CD4-positive, alpha-beta T cell treated with Interleukin-4 for 1 hour (primary cell): Measurements from ENCODE around the gene COX4I1.
A peak's percentile ranks its signal among the peaks of the same experiment; 100 is the strongest.
"Not testable (repeated sequence)": the region's sequence is repeated elsewhere in the genome, so short reads cannot be mapped to it uniquely, and the experiment has no call there.

Experiments
- DNase-seq, 2 donors: peaks; one replicate each; pipeline ENCODE4 v3.0.0-alpha.2; 2020 to 2022

Gene COX4I1

DNA sequence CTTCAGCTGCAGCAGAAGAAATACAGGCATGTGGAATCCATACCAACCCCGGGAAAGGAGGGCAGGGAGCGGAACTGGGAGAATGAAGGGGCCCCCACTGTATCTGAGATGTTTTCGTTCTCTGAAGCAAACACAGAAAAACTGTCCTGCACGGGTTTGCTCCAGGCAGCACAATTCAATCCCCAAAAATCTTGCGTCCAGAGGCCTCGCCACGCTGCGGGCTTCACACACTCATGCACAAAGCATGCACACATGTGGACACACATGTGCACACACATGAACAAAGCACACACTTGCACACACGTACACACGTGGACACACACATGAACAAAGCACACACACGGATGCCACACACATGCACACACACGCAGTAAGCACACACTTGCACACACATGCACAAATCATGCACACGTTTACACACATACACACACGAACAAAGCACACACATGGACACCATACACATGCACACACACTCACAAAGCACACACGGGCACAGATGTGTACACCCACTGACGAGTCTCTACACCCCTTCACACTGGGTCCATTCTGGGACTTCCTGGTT, 27.3 kb downstream of the COX4I1 start:
- DNase-seq, result no peak

DNA sequence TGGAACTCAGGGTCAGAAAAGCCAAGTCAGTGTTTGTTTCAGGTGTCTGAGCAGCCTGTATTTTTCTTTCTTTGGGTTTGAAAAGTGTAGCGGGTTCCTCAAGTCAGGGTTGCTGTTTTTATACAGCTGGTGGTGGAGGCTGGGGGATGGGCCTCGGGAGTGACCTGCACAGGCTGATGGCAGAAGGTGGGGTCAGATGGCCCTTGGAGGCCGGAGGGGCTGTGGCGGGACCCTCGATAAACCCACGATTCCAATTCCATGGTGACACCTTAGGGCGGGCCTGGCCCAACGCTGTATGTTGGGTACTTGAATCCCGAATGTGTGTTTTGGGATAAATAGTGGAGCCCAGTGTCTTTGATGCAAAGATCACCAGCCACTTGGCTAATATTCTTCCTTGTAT, 28.7 kb downstream of the COX4I1 start:
- no peak for DNase-seq

DNA sequence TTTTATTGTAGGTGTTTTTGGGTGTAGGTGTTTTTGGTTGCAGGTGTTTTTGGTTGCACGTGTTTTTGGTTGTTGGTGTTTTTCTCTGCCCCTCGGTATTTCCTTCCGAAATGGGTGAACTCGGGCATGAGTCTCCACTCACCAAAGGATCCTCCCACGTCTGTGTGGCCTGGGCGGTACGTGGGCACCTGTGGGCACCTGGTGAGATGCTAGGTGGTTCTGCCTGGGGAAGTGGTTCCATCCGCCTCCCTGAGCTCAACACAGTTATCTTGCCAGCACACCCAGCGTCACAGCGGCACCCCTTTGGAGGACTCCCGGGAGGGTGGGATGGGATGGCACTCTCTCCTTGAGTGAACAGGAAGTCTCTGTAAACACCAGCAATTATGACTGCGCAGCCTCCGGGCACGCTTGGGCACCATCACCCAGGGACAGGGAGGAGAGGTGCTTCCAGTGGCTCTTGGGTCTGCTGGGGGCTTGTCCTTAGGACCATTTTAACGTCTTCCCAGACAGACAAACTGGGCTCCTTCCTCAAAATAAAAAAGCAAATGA, 29.8 kb downstream of the COX4I1 start:
- DNase-seq, result no peak

DNA sequence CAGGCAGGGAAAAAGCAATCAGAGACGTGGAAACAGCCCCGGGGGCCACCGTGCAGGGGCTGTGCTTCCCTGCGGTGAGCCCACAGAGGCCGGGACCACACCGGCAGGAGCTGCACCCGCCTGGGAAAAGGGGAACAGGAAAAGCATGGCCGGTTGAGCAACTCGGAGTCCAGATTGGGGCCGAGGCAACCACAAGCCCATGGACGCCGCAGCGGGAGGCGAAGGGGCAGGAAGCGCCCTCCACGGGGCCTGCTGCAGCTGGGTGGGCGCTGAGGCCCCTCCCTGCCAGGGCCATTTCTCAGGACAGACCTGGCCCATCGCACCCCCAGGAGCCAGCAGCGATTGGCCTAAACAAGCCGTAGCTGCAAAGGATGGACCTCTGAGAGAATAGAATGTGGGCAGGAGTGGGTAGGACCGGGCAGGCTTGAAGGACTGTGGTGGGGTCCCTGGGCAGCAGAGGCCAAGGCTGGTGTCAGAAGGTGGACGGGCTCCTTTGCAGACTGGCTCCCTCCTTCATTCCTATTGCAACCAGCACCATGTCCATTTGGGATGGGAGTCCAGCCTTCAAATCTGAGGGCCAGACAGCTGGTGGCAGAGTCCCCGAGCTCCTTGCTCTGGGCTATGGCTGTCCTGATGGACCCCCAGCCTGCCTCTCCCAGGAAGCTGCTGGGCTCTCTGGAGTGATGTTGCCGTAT, 30.4 kb downstream of the COX4I1 start:
- DNase-seq, result peak in 1 of 2 donors; percentile 35

DNA sequence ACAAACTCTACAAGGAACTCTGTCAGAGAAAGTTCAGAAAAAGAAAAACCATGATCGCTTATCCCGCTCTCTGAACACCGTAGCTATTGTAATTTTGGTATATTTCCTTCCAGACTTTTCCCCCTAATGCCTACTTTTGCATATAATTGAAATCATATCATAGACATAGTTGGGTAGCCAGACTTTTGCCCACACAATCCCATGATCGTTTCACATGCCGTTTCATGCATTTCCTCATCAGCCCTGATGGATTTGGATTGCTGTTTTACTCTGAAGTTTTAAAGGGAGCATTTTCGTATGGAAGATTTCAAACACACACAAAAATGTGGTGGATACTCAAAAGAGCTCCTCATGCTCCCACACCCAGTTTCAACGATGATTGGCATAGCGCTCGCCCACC, 31.3 kb downstream of the COX4I1 start:
- DNase-seq, result no peak

DNA sequence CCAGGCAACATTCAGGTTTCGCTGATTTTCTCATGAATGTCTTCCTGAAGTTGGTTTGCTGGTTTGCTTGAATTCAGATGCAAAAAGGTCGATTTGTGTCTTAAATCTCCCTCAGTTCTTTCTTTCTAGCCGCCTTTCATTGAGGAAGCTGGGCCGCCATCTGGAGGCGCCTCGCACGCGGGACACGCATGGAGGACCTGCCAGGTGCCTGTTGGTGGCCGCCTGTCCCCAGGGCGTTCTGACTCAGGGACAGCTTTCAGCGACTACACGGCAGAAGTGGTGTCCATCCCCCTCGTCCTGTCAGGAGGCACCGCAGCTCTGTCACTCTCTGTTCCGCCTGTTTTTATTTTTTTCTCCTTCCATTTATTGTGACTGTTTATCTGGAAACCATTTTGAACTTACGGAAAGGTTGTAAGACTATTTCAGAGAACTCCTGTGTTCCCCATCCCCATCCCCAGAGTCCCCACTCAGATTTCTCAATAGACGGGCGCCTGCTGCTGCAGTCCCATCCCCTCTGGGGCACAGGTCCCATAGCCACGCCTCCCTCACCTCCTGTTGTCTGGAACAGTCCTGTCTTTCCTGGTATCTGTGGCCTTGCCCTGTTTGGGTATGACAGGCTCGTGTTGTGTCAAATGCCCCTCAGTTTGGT, 33.2 kb downstream of the COX4I1 start:
- peak in 1 of 2 donors; percentile 60 for DNase-seq

GRCh38 chr16:85833219-85833920, 33.9 kb downstream of the COX4I1 start:
- no peak for DNase-seq

GRCh38 chr16:85834741-85835140, 35.2 kb downstream of the COX4I1 start:
- DNase-seq, result no peak

DNA sequence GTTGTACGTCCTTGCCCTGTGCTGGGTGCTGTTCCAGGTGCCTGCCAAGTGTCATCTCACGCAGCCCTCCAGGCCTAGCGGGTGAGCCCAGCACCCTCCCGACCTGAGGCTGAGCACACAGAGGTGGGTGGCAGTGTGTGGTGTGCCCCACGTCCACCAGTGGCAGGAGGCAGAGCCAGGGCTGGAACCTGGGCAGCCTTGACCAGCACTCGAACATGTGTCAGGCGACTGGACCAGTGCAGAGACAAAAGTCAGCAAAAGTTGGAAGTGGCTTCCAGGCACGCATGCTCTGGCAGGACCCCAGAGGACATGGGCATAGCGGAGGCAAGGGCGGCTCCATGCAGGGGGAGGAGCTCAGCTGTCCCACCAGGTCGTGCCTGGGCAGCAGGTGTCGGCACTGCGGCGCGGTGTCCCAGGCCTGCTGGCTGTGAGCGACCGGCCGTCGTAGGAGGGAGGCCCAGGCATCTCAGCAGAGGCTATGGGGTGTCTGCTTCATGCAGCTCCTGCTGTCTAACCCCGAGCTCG, 35.8 kb downstream of the COX4I1 start:
- DNase-seq, result no peak

GRCh38 chr16:85835956-85836705, 36.6 kb downstream of the COX4I1 start:
- no peak for DNase-seq

DNA sequence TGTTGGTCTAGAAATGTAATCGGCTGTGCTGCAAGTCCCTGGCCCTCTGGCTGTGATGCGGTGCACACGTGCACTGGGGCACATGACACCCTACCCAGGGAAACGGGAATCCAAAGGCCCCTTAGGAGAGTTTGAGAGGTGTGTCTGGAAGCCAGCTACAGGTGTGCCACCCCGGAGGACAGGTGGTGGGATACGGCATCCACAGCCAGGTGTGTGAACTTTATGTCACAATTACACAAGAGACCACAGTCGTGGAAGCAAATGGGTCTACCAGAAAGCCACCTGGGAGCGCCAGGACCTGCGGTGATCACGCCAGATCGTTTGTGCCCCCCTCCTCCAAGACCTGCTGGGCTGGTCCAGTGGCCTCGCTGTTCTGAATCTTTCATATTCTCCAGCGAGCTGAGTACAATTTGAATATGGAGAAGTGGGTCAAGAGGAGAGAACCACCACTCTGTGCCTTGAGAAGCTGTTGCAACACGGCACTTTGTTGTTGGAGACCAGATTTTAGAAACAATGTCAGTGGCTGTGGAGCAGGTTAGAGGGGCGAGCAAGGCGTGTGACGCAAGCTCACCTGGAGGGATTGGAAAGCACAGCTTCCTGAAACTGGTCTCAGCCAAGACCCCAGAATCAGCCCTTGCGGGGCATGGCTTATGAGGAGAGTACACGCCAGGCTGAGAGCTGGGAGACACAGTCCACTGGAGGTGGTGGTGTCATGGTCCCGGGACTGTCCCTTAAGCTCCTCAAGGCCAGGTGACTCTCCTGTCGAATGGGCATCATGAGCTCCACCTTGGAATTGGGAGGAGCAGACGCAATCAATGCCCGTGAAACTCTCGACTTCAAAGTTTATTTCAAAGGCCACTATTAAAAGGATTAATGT, 37.4 kb downstream of the COX4I1 start:
- DNase-seq, result no peak

DNA sequence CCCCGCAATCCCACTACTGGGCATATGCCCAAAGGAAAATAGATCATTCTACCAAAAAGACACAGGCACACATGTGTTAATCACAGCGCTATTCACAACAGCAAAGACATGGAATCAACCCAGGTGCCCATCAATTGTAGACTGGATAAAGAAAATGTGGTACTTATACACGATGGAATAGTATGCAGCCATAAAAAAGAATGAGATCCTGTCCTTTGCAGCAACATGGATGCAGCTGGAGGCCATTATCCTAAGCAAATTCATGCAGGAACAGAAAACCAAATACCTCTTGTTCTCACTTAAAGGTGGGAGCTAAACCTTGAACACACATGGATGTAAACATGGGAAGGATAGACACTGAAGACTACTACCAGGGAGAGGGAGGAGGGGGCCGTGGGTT, 38.2 kb downstream of the COX4I1 start:
- not testable (repeated sequence) for DNase-seq

DNA sequence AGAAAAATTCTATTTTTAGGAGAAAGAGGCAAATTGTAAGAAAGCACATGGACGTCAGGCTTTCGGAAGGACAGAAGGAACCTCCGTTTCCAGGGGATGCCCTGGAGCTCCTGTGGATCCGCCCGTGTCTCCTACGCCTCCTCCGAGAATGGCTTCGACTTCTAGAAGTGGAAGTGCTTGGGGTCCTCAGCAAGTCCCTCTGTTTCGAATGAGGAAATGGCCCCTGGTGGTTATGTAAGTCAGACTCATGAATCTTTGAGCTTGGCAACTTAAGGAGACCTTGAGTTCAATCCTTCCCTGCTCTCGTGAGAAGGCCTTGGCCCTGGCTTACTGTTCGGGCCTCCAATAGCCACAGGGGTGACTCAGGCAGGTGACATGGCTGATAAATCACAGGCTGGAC, 38.9 kb downstream of the COX4I1 start:
- peak; percentile 5 to 24 for DNase-seq

GRCh38 chr16:85838876-85839585, 39.5 kb downstream of the COX4I1 start:
- DNase-seq, result no peak

DNA sequence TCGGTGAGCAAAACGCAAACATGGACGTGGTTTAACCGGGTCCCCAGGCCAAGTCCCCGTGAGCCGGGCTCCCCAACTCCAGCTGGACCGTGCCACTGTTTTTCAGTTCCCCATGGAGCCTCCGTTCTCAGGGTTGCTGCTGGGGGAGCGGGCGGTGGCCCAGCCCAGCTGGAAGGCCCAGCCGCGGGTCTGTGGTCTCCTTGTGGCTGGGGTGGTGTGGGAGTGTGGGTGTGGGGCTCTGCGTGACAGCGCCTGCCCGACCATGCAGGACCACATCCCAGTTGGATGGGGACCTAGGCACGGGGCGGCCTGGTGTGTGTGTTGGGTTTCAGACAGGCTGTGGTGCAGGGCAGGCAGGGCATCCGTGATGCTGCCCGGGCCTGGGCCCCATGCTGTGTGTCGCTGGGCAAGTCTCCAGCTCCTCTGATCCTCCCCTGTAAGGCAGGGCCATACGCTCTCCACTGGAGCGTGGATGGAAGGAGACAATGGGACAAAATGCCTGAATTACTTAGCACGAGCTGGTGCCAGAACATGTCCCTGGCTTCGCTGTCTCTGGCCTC, 40.3 kb downstream of the COX4I1 start:
- no peak for DNase-seq

GRCh38 chr16:85840395-85840794, 40.9 kb downstream of the COX4I1 start:
- DNase-seq, result no peak

- DNase-seq, result no peak
Measured at GRCh38 chr16:85840801-85841200, 41.3 kb downstream of the COX4I1 start.

- no peak for DNase-seq
Measured at GRCh38 chr16:85842435-85842834, 42.9 kb downstream of the COX4I1 start.

DNA sequence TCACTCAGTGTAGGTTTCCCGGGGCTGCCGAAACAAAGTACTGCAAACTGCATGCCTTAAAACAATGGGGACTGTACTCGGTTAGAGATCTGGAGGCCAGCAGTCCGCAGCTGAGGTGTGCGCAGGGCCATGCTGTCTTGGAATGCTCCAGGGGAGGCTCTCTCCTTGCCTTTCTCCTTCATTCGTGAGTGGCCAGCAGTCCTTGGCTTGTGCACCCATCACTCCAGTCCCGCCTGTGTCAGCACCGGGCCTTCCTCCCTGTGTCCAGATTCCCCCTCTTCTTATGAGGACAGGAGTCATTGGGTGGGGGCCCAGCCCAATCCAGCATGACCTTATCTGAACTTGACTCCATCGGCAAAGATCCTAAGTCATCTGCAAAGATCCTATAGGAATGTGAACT, 43.4 kb downstream of the COX4I1 start:
- DNase-seq, result no peak

DNA sequence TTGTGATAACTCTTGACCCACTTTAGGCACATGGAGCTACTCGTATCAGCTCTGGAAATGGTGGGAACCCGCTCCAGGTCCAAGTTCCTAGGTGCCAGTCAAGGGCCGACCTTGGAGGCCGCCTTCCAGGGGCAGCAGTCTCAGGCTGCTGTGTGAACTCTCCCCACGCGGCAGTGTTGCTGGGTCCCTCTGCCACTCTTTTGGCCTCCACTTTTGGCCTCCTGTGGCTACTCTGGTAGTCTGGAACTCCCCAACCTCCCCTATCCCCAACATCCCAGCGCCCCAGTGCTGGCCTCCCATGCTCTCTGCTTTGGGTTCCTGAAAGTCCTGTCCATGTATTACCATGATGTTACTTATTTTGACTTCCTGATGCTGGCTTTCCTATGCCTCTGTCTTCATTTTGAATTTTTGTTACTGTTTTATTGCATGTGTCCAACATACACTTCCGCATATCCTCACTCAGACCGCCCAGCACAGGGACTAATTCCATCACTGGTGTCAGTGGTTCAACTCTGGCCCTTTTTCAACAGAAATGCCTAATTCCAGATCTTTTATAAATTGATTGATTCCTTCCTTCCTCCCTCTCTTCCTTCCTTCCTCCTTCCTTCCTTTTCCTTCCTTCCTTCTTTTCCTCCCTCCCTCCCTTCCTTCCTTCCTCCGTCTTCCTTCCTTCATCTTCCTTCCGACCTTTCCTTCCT, 44.1 kb downstream of the COX4I1 start:
- DNase-seq, result no peak
